ENCODE data around the gene CREB3L4. TPM values are rescaled to one million over a fixed set of nuclear protein-coding genes. Genes with fewer than 3 reads are reported as not detected.
A peak's percentile ranks its signal among the peaks of the same experiment; 100 is the strongest.

Gene CREB3L4
- total and polyA plus RNA-seq, 2 experiments from 2014 or later, result 8.6 to 15.1 TPM

DNA sequence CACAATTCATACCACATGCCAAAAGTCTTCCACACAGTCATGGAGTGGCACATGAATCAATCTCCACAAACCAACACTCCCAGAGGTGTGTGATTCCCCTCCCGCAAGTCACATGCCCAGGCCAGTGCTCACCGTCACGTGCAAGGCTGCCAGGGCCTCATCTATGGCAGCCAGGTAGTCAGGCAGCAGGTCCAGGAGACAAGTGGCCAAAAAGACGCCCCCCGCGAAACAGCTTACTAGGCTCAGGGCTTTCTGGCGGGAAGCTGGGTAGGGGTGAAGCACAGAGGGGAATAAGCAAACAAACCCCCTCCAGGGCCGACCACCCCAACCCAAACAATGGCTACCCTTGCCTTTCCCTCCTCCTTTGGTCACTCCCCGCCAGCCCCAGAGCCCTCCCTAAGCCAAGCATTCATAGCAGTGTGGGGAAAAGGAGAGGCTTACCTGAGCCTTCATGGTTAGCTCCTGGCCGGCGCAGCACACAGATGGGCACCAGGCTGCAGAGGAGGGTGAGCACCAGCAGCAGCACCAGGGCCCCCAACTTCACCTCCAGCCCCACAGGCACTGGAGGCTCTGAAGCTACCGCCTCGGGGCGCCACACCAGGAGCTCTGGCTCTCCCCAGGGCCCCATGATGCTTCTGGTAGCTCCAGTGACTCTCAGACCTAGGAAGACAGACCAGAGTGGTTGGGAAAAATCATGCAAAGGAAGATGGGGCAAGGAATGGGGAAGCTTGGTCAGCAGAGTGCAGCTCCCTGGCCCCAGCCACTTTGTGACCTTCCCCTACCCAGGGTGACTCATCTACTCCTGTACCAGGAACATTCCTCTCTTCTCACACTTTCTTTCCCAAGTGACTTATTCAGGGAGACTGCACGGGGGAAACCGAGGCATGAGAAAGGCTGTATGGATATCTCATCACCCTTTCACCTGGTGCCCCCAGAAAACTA lies 5.3 kb upstream of the CREB3L4 start:
- Histone ChIP-seq H2AFZ (peak overlapping the region; percentile 2), H3K27ac (peak overlapping the region; percentile 98), H3K4me1 (ENCODE audit: insufficient read depth) (peaks cover 26% of the 10 kb centered on the region), H4K20me1 (ENCODE audit: insufficient read depth, poor library complexity, severe bottlenecking) (peaks cover 6% of the 10 kb centered on the region), H3K4me2 (peak overlapping the region; percentile 93), H3K36me3 (replicated peaks; ENCODE audit: insufficient read depth, low read depth) (no peaks in the 10 kb centered on the region), H3K27me3 (no peaks in the 10 kb centered on the region), H3K79me2 (peaks cover 52% of the 10 kb centered on the region), H3K9me3 (ENCODE audit: low read depth) (no peaks in the 10 kb centered on the region), H3K9me2 (replicated peaks; ENCODE audit: insufficient read depth) (no peaks in the 10 kb centered on the region), H3K4me3 (peak overlapping the region; percentile 52)
- DNase-seq (ENCODE audit: low spot score), result peak; percentile 79
- 15% methylated on average over 14 of the region's 16 CpGs for WGBS (ENCODE audit: low lambda C conversion rate, missing lambda C conversion rate)
- TF ChIP-seq EZH2phosphoT487 (IDR thresholded peaks at IDR 0.05; ENCODE audit: low read depth, severe bottlenecking, unreplicated experiment), result no peak
- TF ChIP-seq EZH2 (IDR thresholded peaks at IDR 0.05; ENCODE audit: borderline replicate concordance), result no peak
- TF ChIP-seq CTCF (IDR thresholded peaks at IDR 0.05; ENCODE audit: poor library complexity), result no peak

- no peak for TF ChIP-seq EZH2phosphoT487 (IDR thresholded peaks at IDR 0.05; ENCODE audit: low read depth, severe bottlenecking, unreplicated experiment)
- TF ChIP-seq CTCF (IDR thresholded peaks at IDR 0.05; ENCODE audit: poor library complexity), result no peak
- no peak for TF ChIP-seq EZH2 (IDR thresholded peaks at IDR 0.05; ENCODE audit: borderline replicate concordance)
- Histone ChIP-seq H2AFZ (peak within 1 kb of the TSS; percentile 51), H3K27ac (peak within 1 kb of the TSS; percentile 98), H3K4me2 (peak within 1 kb of the TSS; percentile 93), H4K20me1 (ENCODE audit: insufficient read depth, poor library complexity, severe bottlenecking) (no peaks in the 10 kb centered on the region), H3K4me1 (ENCODE audit: insufficient read depth) (peaks cover 26% of the 10 kb centered on the region), H3K9me3 (ENCODE audit: low read depth) (no peaks in the 10 kb centered on the region), H3K4me3 (peak within 1 kb of the TSS; percentile 52), H3K27me3 (no peaks in the 10 kb centered on the region), H3K79me2 (peaks cover 46% of the 10 kb centered on the region), H3K36me3 (replicated peaks; ENCODE audit: insufficient read depth, low read depth) (no peaks in the 10 kb centered on the region), H3K9me2 (replicated peaks; ENCODE audit: insufficient read depth) (no peaks in the 10 kb centered on the region)
- DNase-seq (ENCODE audit: low spot score), result peak; percentile 99
- WGBS (ENCODE audit: low lambda C conversion rate, missing lambda C conversion rate), result 1% methylated on average over 49 of the region's 54 CpGs
Measured at GRCh38 chr1:153963030-153963849, 4.5 kb upstream of the CREB3L4 start, which contains the start of gene SLC39A1. SLC39A1 (minus strand) TSS chr1:153963537; CDS start chr1:153962715, 822 bp downstream.

DNA sequence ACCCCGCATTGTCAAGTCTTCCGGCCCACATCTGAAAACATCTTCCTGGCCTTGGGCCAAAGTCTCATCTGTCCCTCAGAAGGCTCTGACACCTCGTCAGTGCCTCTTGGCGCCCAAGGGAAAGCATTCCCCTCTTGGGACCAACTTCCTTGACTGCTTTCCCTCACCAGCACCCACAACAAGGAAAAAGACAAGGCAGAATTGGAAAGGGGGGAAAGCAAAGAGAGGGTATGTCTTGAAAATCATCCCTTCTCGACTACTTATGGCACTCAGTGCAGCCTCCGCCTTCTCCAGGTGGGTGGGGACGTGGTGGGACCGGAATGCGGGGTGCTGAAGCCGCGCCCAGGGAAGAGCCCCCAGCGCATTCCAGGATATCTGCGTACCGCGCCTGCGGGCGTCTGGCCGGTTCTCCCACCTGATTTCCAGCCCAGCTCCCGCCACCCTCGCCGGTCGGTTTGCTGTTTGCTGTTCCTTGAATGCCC lies 3.8 kb upstream of the CREB3L4 start:
- H2AFZ ChIP-seq, result peak overlapping the region; percentile 51
- H3K4me2 ChIP-seq, result peak overlapping the region; percentile 93
- no peaks in the 10 kb centered on the region for H4K20me1 ChIP-seq (ENCODE audit: insufficient read depth, poor library complexity, severe bottlenecking)
- no peaks in the 10 kb centered on the region for H3K36me3 ChIP-seq (replicated peaks; ENCODE audit: insufficient read depth, low read depth)
- H3K4me1 ChIP-seq (ENCODE audit: insufficient read depth), result peaks cover 26% of the 10 kb centered on the region
- peak overlapping the region; percentile 98 for H3K27ac ChIP-seq
- DNase-seq (ENCODE audit: low spot score), result peak; percentile 86
- TF ChIP-seq EZH2 (IDR thresholded peaks at IDR 0.05; ENCODE audit: borderline replicate concordance) (no peak), EZH2phosphoT487 (IDR thresholded peaks at IDR 0.05; ENCODE audit: low read depth, severe bottlenecking, unreplicated experiment) (no peak), CTCF (IDR thresholded peaks at IDR 0.05; ENCODE audit: poor library complexity) (no peak)
- H3K4me3 ChIP-seq, result peak overlapping the region; percentile 49
- peaks cover 47% of the 10 kb centered on the region for H3K79me2 ChIP-seq
- H3K9me2 ChIP-seq (replicated peaks; ENCODE audit: insufficient read depth), result no peaks in the 10 kb centered on the region
- no peaks in the 10 kb centered on the region for H3K27me3 ChIP-seq
- no peaks in the 10 kb centered on the region for H3K9me3 ChIP-seq (ENCODE audit: low read depth)
- under 1% methylated on average over 22 of the region's 22 CpGs for WGBS (ENCODE audit: low lambda C conversion rate, missing lambda C conversion rate)
